Fibroblast of lung (primary cell): ENCODE results near the gene NTNG1. TPM values are rescaled to one million over a fixed set of nuclear protein-coding genes. Genes with fewer than 3 reads are reported as not detected.

ENCODE experiments used
- DNase-seq, 2 donors: peaks; one replicate each; pipeline versions ENCODE4 v3.0.0 to v3.0.0-alpha.2; 2010; ENCODE audit warnings: low read depth in 2 of 2
- H2AFZ ChIP-seq: 2 replicates; pipeline ENCODE4 v1.5.1; 2012; ENCODE audit warnings: low read length, control low read depth, inconsistent platforms
- H3K27ac ChIP-seq: 2 replicates; pipeline ENCODE4 v1.5.1; 2011; ENCODE audit warnings: low read length, control low read depth; ENCODE audit not compliant: insufficient read depth
- H3K27me3 ChIP-seq: 2 replicates; pipeline ENCODE4 v1.5.1; 2011; ENCODE audit warnings: mild to moderate bottlenecking, low read length; ENCODE audit not compliant: control insufficient read depth, insufficient read depth
- H3K36me3 ChIP-seq: 2 replicates; pipeline ENCODE4 v1.5.1; 2011; ENCODE audit warnings: low read length; ENCODE audit not compliant: control insufficient read depth, insufficient read depth
- H3K4me1 ChIP-seq: 2 replicates; pipeline ENCODE4 v1.5.1; 2011; ENCODE audit warnings: low read length; ENCODE audit not compliant: control insufficient read depth, insufficient read depth; ENCODE audit errors: extremely low read depth
- H3K4me2 ChIP-seq: 2 replicates; pipeline ENCODE4 v1.5.1; 2011; ENCODE audit warnings: low read length, control low read depth; ENCODE audit not compliant: insufficient read depth; ENCODE audit errors: extremely low read depth
- H3K4me3 ChIP-seq, 4 experiments: fragments of 200-600 bp in 1 of 4; sonication (generic) in 1 of 4; replicated peaks in 1 of 4; 2 replicates each; pipeline ENCODE4 v1.5.1; 2011 to 2016; ENCODE audit warnings: low read length in 4 of 4, low read depth in 3 of 4, mild to moderate bottlenecking in 3 of 4, control low read depth in 2 of 4, inconsistent platforms in 1 of 4, mixed read lengths in 1 of 4; ENCODE audit not compliant: insufficient read depth in 1 of 4; ENCODE audit errors: control extremely low read depth in 1 of 4
- H3K79me2 ChIP-seq: 2 replicates; pipeline ENCODE4 v1.5.1; 2012; ENCODE audit warnings: mild to moderate bottlenecking, low read length, inconsistent platforms; ENCODE audit not compliant: control insufficient read depth, insufficient read depth
- H3K9ac ChIP-seq: 2 replicates; pipeline ENCODE4 v1.5.1; 2011; ENCODE audit warnings: mild to moderate bottlenecking, low read length, control low read depth; ENCODE audit not compliant: insufficient read depth
- H3K9me3 ChIP-seq: 2 replicates; pipeline ENCODE4 v1.5.1; 2012; ENCODE audit warnings: low read depth, low read length; ENCODE audit not compliant: control insufficient read depth, insufficient read depth
- H4K20me1 ChIP-seq: 2 replicates; pipeline ENCODE4 v1.5.1; 2011; ENCODE audit warnings: low read length; ENCODE audit not compliant: control insufficient read depth, insufficient read depth; ENCODE audit errors: extremely low read depth
- CTCF ChIP-seq, 2 donors: IDR thresholded peaks in 1 of 2; conservative IDR thresholded peaks in 1 of 2; 1 replicate in 1 of 2; 2 replicates in 1 of 2; pipeline ENCODE4 v1.5.1; 2011 to 2012; ENCODE audit warnings: low read length in 2 of 2, control low read depth in 1 of 2, inconsistent platforms in 1 of 2, low read depth in 1 of 2, mild to moderate bottlenecking in 1 of 2
- EZH2 ChIP-seq: IDR thresholded peaks from 2 replicates; pipeline ENCODE4 v1.5.1; 2012; ENCODE audit warnings: low read length, control low read depth, mild to moderate bottlenecking; ENCODE audit errors: missing control alignments
- polyA plus RNA-seq, 2 donors: library from polyadenylated mRNA; depleted of rRNA in 1 of 2; stranded (reverse) in 1 of 2; unstranded in 1 of 2; fragments of >200 nt; gene quantifications; 2 replicates each; pipeline ENCODE4 v1.2.1, GENCODE V29; 2011 to 2012; ENCODE audit warnings: missing spikeins in 1 of 2
- total RNA-seq: library from RNA; depleted of rRNA; stranded (reverse); fragments of >200 nt; gene quantifications from 2 replicates; pipeline ENCODE4 v1.2.1, GENCODE V29; 2014

The NTNG1 gene
- total and polyA plus RNA-seq, 2 donors (not counting 1 experiment from before 2014, with no cell fraction given), result 0.82 to 8.6 TPM

GRCh38 chr1:107187399-107187798 is 46.6 kb downstream of the NTNG1 start:
- H3K79me2 ChIP-seq, result no peaks in the 10 kb centered on the region
- no peaks in the 10 kb centered on the region for H3K9me3 ChIP-seq
- no peak overlapping the region for H3K9ac ChIP-seq
- H3K27ac ChIP-seq, result no peak overlapping the region
- H3K27me3 ChIP-seq, result no peaks in the 10 kb centered on the region
- no peaks in the 10 kb centered on the region for H3K36me3 ChIP-seq
- no peak overlapping the region for H3K4me2 ChIP-seq
- no peaks in the 10 kb centered on the region for H4K20me1 ChIP-seq
- no peaks in the 10 kb centered on the region for H3K4me1 ChIP-seq
- no peak overlapping the region for H3K4me3 ChIP-seq
- no peak for TF ChIP-seq EZH2
- no peak for TF ChIP-seq CTCF (conservative IDR thresholded peaks at IDR 0.05 in 1 of 2, IDR thresholded peaks at IDR 0.05 in 1 of 2; ENCODE audit: low read depth in 1 of 2, low read length in 2 of 2)
- no peak overlapping the region for H2AFZ ChIP-seq
- no peak for DNase-seq

GRCh38 chr1:107188160-107188559 is 47.3 kb downstream of the NTNG1 start:
- no peak overlapping the region for H3K27ac ChIP-seq
- TF ChIP-seq EZH2 (no peak), CTCF (conservative IDR thresholded peaks at IDR 0.05 in 1 of 2, IDR thresholded peaks at IDR 0.05 in 1 of 2; ENCODE audit: low read depth in 1 of 2, low read length in 2 of 2) (no peak)
- no peak overlapping the region for H3K9ac ChIP-seq
- no peaks in the 10 kb centered on the region for H3K36me3 ChIP-seq
- H3K4me3 ChIP-seq, result no peak overlapping the region
- H3K4me1 ChIP-seq, result no peaks in the 10 kb centered on the region
- no peaks in the 10 kb centered on the region for H4K20me1 ChIP-seq
- H3K4me2 ChIP-seq, result no peak overlapping the region
- no peaks in the 10 kb centered on the region for H3K9me3 ChIP-seq
- H2AFZ ChIP-seq, result no peak overlapping the region
- DNase-seq, result no peak
- H3K27me3 ChIP-seq, result no peaks in the 10 kb centered on the region
- no peaks in the 10 kb centered on the region for H3K79me2 ChIP-seq

- DNase-seq, result no peak
- H3K4me3 ChIP-seq, result no peak overlapping the region
Observed at GRCh38 chr1:107194380-107194779, 53.5 kb downstream of the NTNG1 start.

More at GRCh38 chr1:107194380-107194779, 53.5 kb downstream of the NTNG1 start:
- no peaks in the 10 kb centered on the region for H3K4me1 ChIP-seq
- no peak overlapping the region for H3K9ac ChIP-seq
- H3K4me2 ChIP-seq, result no peak overlapping the region
- no peaks in the 10 kb centered on the region for H3K36me3 ChIP-seq
- no peaks in the 10 kb centered on the region for H3K27me3 ChIP-seq
- no peak overlapping the region for H3K27ac ChIP-seq
- H4K20me1 ChIP-seq, result no peaks in the 10 kb centered on the region
- H3K79me2 ChIP-seq, result no peaks in the 10 kb centered on the region
- H3K9me3 ChIP-seq, result no peaks in the 10 kb centered on the region
- no peak overlapping the region for H2AFZ ChIP-seq
- TF ChIP-seq EZH2 (no peak), CTCF (conservative IDR thresholded peaks at IDR 0.05 in 1 of 2, IDR thresholded peaks at IDR 0.05 in 1 of 2; ENCODE audit: low read depth in 1 of 2, low read length in 2 of 2) (no peak)
